K562 (cell line): ENCODE results near the gene RFX7.

ENCODE experiments used
- BRCA1 ChIP-seq, 2 experiments: fragments of 450-650 bp in 1 of 2; sonication (generic) in 1 of 2; formaldehyde crosslinking in 1 of 2; IDR thresholded peaks; 2 replicates each; pipeline versions ENCODE4 v1.5.0 to v1.6.1; 2017 to 2020; ENCODE audit warnings: mild to moderate bottlenecking in 1 of 2, missing genetic modification reagents in 1 of 2
- CBFB ChIP-seq: sonication (generic); formaldehyde crosslinking; IDR thresholded peaks from 2 replicates; pipeline ENCODE4 v1.4.0; 2020; ENCODE audit warnings: mild to moderate bottlenecking, missing genetic modification reagents
- PTRF ChIP-seq: fragments of 450-650 bp; IDR thresholded peaks from 2 replicates; pipeline ENCODE4 v1.6.1; 2016; ENCODE audit warnings: mild to moderate bottlenecking, missing genetic modification characterization, missing compliant biosample characterization
- TAF1 ChIP-seq: IDR thresholded peaks from 2 replicates; pipeline ENCODE4 v1.6.1; 2011; ENCODE audit warnings: mild to moderate bottlenecking, low read length, moderate library complexity; ENCODE audit not compliant: insufficient read depth, control insufficient read depth, severe bottlenecking; ENCODE audit errors: extremely low read depth
- ZNF717 ChIP-seq: fragments of 250-450 bp; sonication (Bioruptor Pico); IDR thresholded peaks from 2 replicates; pipeline ENCODE4 v1.5.0; 2021
- ZNF785 ChIP-seq: fragments of 250-450 bp; sonication (Bioruptor Pico); IDR thresholded peaks from 2 replicates; pipeline ENCODE4 v1.4.0; 2020; ENCODE audit warnings: mild to moderate bottlenecking
- ZNF79 ChIP-seq: fragments of 250-450 bp; sonication (Bioruptor Pico); IDR thresholded peaks from 2 replicates; pipeline ENCODE4 v1.4.0; 2020; ENCODE audit warnings: low read depth, mild to moderate bottlenecking, moderate library complexity
- TF ChIP-seq, protein P1 (sequence below): sonication (generic); IDR thresholded peaks from 2 replicates; pipeline ENCODE4 v1.6.1; 2016
- TF ChIP-seq, protein P2 (sequence below), 3 experiments: IDR thresholded peaks in 2 of 3; conservative IDR thresholded peaks in 1 of 3; 2 replicates each; pipeline ENCODE4 v1.5.1; 2011 to 2012; ENCODE audit warnings: low read length in 3 of 3, mild to moderate bottlenecking in 3 of 3, control low read depth in 2 of 3, improper control_type of control experiment in 1 of 3, inconsistent platforms in 1 of 3, low read depth in 1 of 3, mixed read lengths in 1 of 3, moderate library complexity in 1 of 3; ENCODE audit not compliant: insufficient read depth in 2 of 3
- TF ChIP-seq, protein P3 (sequence below): sonication (generic); formaldehyde crosslinking; IDR thresholded peaks from 2 replicates; pipeline ENCODE4 v1.8.0; 2022; ENCODE audit warnings: mild to moderate bottlenecking, missing genetic modification reagents
- TF ChIP-seq, protein P4 (sequence below): IDR thresholded peaks from 2 replicates; pipeline ENCODE4 v1.6.1; 2012; ENCODE audit warnings: low read depth, low read length, improper control_type of control experiment, borderline replicate concordance
- TF ChIP-seq, protein P5 (sequence below): fragments of 450-650 bp; IDR thresholded peaks from 2 replicates; pipeline ENCODE4 v1.6.1; 2018; ENCODE audit not compliant: partially characterized antibody
- TF ChIP-seq, protein P6 (sequence below): sonication (generic); formaldehyde crosslinking; IDR thresholded peaks from 2 replicates; pipeline ENCODE4 v1.8.0; 2023; ENCODE audit warnings: missing genetic modification reagents, mild to moderate bottlenecking, borderline replicate concordance

DNA sequence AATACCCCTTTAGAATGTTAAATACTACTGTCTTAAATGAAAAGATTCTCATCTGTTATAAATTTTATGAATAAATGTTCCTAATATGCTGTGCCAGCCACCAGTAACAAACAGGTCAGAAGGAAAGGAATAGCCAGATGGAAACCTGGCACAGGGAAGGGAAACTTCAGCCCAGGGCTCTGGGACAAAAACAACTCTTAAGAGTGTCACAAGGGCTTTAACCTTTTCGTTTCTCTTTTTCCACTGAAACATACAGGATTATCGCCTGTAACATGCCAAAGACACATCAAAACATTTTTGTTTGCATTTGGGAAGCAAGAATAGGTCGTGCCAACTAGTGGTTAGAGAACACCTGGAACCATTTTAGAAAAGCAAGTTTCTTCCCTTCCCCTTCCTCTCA, 141.2 kb downstream of the RFX7 start:
- TF ChIP-seq, protein P1, sequence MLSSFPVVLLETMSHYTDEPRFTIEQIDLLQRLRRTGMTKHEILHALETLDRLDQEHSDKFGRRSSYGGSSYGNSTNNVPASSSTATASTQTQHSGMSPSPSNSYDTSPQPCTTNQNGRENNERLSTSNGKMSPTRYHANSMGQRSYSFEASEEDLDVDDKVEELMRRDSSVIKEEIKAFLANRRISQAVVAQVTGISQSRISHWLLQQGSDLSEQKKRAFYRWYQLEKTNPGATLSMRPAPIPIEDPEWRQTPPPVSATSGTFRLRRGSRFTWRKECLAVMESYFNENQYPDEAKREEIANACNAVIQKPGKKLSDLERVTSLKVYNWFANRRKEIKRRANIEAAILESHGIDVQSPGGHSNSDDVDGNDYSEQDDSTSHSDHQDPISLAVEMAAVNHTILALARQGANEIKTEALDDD = no peak
- TF ChIP-seq, protein P2, sequence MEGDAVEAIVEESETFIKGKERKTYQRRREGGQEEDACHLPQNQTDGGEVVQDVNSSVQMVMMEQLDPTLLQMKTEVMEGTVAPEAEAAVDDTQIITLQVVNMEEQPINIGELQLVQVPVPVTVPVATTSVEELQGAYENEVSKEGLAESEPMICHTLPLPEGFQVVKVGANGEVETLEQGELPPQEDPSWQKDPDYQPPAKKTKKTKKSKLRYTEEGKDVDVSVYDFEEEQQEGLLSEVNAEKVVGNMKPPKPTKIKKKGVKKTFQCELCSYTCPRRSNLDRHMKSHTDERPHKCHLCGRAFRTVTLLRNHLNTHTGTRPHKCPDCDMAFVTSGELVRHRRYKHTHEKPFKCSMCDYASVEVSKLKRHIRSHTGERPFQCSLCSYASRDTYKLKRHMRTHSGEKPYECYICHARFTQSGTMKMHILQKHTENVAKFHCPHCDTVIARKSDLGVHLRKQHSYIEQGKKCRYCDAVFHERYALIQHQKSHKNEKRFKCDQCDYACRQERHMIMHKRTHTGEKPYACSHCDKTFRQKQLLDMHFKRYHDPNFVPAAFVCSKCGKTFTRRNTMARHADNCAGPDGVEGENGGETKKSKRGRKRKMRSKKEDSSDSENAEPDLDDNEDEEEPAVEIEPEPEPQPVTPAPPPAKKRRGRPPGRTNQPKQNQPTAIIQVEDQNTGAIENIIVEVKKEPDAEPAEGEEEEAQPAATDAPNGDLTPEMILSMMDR (IDR thresholded peaks at IDR 0.05 in 2 of 3, conservative IDR thresholded peaks at IDR 0.05 in 1 of 3; ENCODE audit: insufficient read depth in 2 of 3, low read depth in 1 of 3, low read length in 3 of 3) = no peak
- TF ChIP-seq BRCA1 (IDR thresholded peaks at IDR 0.05) (no peak), BRCA1 (CRISPR knock-in tag; IDR thresholded peaks at IDR 0.05) (no peak), CBFB (CRISPR knock-in tag) (no peak), PTRF (tag) (no peak), ZNF79 (CRISPR knock-in tag) (no peak), ZNF717 (CRISPR knock-in tag) (no peak), TAF1 (no peak), ZNF785 (CRISPR knock-in tag) (no peak)
- TF ChIP-seq, protein P3, sequence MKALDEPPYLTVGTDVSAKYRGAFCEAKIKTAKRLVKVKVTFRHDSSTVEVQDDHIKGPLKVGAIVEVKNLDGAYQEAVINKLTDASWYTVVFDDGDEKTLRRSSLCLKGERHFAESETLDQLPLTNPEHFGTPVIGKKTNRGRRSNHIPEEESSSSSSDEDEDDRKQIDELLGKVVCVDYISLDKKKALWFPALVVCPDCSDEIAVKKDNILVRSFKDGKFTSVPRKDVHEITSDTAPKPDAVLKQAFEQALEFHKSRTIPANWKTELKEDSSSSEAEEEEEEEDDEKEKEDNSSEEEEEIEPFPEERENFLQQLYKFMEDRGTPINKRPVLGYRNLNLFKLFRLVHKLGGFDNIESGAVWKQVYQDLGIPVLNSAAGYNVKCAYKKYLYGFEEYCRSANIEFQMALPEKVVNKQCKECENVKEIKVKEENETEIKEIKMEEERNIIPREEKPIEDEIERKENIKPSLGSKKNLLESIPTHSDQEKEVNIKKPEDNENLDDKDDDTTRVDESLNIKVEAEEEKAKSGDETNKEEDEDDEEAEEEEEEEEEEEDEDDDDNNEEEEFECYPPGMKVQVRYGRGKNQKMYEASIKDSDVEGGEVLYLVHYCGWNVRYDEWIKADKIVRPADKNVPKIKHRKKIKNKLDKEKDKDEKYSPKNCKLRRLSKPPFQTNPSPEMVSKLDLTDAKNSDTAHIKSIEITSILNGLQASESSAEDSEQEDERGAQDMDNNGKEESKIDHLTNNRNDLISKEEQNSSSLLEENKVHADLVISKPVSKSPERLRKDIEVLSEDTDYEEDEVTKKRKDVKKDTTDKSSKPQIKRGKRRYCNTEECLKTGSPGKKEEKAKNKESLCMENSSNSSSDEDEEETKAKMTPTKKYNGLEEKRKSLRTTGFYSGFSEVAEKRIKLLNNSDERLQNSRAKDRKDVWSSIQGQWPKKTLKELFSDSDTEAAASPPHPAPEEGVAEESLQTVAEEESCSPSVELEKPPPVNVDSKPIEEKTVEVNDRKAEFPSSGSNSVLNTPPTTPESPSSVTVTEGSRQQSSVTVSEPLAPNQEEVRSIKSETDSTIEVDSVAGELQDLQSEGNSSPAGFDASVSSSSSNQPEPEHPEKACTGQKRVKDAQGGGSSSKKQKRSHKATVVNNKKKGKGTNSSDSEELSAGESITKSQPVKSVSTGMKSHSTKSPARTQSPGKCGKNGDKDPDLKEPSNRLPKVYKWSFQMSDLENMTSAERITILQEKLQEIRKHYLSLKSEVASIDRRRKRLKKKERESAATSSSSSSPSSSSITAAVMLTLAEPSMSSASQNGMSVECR = no peak
- TF ChIP-seq, protein P4, sequence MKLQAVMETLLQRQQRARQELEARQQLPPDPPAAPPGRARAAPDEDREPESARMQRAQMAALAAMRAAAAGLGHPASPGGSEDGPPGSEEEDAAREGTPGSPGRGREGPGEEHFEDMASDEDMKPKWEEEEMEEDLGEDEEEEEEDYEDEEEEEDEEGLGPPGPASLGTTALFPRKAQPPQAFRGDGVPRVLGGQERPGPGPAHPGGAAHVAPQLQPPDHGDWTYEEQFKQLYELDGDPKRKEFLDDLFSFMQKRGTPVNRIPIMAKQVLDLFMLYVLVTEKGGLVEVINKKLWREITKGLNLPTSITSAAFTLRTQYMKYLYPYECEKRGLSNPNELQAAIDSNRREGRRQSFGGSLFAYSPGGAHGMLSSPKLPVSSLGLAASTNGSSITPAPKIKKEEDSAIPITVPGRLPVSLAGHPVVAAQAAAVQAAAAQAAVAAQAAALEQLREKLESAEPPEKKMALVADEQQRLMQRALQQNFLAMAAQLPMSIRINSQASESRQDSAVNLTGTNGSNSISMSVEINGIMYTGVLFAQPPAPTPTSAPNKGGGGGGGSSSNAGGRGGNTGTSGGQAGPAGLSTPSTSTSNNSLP = no peak
- TF ChIP-seq, protein P5, sequence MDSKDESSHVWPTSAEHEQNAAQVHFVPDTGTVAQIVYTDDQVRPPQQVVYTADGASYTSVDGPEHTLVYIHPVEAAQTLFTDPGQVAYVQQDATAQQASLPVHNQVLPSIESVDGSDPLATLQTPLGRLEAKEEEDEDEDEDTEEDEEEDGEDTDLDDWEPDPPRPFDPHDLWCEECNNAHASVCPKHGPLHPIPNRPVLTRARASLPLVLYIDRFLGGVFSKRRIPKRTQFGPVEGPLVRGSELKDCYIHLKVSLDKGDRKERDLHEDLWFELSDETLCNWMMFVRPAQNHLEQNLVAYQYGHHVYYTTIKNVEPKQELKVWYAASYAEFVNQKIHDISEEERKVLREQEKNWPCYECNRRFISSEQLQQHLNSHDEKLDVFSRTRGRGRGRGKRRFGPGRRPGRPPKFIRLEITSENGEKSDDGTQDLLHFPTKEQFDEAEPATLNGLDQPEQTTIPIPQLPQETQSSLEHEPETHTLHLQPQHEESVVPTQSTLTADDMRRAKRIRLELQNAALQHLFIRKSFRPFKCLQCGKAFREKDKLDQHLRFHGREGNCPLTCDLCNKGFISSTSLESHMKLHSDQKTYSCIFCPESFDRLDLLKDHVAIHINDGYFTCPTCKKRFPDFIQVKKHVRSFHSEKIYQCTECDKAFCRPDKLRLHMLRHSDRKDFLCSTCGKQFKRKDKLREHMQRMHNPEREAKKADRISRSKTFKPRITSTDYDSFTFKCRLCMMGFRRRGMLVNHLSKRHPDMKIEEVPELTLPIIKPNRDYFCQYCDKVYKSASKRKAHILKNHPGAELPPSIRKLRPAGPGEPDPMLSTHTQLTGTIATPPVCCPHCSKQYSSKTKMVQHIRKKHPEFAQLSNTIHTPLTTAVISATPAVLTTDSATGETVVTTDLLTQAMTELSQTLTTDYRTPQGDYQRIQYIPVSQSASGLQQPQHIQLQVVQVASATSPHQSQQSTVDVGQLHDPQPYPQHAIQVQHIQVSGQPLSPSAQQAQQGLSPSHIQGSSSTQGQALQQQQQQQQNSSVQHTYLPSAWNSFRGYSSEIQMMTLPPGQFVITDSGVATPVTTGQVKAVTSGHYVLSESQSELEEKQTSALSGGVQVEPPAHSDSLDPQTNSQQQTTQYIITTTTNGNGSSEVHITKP = no peak
- TF ChIP-seq, protein P6, sequence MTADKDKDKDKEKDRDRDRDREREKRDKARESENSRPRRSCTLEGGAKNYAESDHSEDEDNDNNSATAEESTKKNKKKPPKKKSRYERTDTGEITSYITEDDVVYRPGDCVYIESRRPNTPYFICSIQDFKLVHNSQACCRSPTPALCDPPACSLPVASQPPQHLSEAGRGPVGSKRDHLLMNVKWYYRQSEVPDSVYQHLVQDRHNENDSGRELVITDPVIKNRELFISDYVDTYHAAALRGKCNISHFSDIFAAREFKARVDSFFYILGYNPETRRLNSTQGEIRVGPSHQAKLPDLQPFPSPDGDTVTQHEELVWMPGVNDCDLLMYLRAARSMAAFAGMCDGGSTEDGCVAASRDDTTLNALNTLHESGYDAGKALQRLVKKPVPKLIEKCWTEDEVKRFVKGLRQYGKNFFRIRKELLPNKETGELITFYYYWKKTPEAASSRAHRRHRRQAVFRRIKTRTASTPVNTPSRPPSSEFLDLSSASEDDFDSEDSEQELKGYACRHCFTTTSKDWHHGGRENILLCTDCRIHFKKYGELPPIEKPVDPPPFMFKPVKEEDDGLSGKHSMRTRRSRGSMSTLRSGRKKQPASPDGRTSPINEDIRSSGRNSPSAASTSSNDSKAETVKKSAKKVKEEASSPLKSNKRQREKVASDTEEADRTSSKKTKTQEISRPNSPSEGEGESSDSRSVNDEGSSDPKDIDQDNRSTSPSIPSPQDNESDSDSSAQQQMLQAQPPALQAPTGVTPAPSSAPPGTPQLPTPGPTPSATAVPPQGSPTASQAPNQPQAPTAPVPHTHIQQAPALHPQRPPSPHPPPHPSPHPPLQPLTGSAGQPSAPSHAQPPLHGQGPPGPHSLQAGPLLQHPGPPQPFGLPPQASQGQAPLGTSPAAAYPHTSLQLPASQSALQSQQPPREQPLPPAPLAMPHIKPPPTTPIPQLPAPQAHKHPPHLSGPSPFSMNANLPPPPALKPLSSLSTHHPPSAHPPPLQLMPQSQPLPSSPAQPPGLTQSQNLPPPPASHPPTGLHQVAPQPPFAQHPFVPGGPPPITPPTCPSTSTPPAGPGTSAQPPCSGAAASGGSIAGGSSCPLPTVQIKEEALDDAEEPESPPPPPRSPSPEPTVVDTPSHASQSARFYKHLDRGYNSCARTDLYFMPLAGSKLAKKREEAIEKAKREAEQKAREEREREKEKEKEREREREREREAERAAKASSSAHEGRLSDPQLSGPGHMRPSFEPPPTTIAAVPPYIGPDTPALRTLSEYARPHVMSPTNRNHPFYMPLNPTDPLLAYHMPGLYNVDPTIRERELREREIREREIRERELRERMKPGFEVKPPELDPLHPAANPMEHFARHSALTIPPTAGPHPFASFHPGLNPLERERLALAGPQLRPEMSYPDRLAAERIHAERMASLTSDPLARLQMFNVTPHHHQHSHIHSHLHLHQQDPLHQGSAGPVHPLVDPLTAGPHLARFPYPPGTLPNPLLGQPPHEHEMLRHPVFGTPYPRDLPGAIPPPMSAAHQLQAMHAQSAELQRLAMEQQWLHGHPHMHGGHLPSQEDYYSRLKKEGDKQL = no peak
